Fibroblast of lung (primary cell): Measurements from ENCODE around the gene ADAMTS19. TPM values are rescaled to one million over a fixed set of nuclear protein-coding genes. Genes with fewer than 3 reads are reported as not detected.

Source experiments
- DNase-seq, 2 donors: peaks; one replicate each; pipeline versions ENCODE4 v3.0.0 to v3.0.0-alpha.2; 2010; ENCODE audit warnings: low read depth in 2 of 2
- H2AFZ ChIP-seq: 2 replicates; pipeline ENCODE4 v1.5.1; 2012; ENCODE audit warnings: low read length, control low read depth, inconsistent platforms
- H3K27ac ChIP-seq: 2 replicates; pipeline ENCODE4 v1.5.1; 2011; ENCODE audit warnings: low read length, control low read depth; ENCODE audit not compliant: insufficient read depth
- H3K27me3 ChIP-seq: 2 replicates; pipeline ENCODE4 v1.5.1; 2011; ENCODE audit warnings: mild to moderate bottlenecking, low read length; ENCODE audit not compliant: control insufficient read depth, insufficient read depth
- H3K36me3 ChIP-seq: 2 replicates; pipeline ENCODE4 v1.5.1; 2011; ENCODE audit warnings: low read length; ENCODE audit not compliant: control insufficient read depth, insufficient read depth
- H3K4me1 ChIP-seq: 2 replicates; pipeline ENCODE4 v1.5.1; 2011; ENCODE audit warnings: low read length; ENCODE audit not compliant: control insufficient read depth, insufficient read depth; ENCODE audit errors: extremely low read depth
- H3K4me2 ChIP-seq: 2 replicates; pipeline ENCODE4 v1.5.1; 2011; ENCODE audit warnings: low read length, control low read depth; ENCODE audit not compliant: insufficient read depth; ENCODE audit errors: extremely low read depth
- H3K4me3 ChIP-seq, 4 experiments: fragments of 200-600 bp in 1 of 4; sonication (generic) in 1 of 4; replicated peaks in 1 of 4; 2 replicates each; pipeline ENCODE4 v1.5.1; 2011 to 2016; ENCODE audit warnings: low read length in 4 of 4, low read depth in 3 of 4, mild to moderate bottlenecking in 3 of 4, control low read depth in 2 of 4, inconsistent platforms in 1 of 4, mixed read lengths in 1 of 4; ENCODE audit not compliant: insufficient read depth in 1 of 4; ENCODE audit errors: control extremely low read depth in 1 of 4
- H3K79me2 ChIP-seq: 2 replicates; pipeline ENCODE4 v1.5.1; 2012; ENCODE audit warnings: mild to moderate bottlenecking, low read length, inconsistent platforms; ENCODE audit not compliant: control insufficient read depth, insufficient read depth
- H3K9ac ChIP-seq: 2 replicates; pipeline ENCODE4 v1.5.1; 2011; ENCODE audit warnings: mild to moderate bottlenecking, low read length, control low read depth; ENCODE audit not compliant: insufficient read depth
- H3K9me3 ChIP-seq: 2 replicates; pipeline ENCODE4 v1.5.1; 2012; ENCODE audit warnings: low read depth, low read length; ENCODE audit not compliant: control insufficient read depth, insufficient read depth
- H4K20me1 ChIP-seq: 2 replicates; pipeline ENCODE4 v1.5.1; 2011; ENCODE audit warnings: low read length; ENCODE audit not compliant: control insufficient read depth, insufficient read depth; ENCODE audit errors: extremely low read depth
- CTCF ChIP-seq, 2 donors: IDR thresholded peaks in 1 of 2; conservative IDR thresholded peaks in 1 of 2; 1 replicate in 1 of 2; 2 replicates in 1 of 2; pipeline ENCODE4 v1.5.1; 2011 to 2012; ENCODE audit warnings: low read length in 2 of 2, control low read depth in 1 of 2, inconsistent platforms in 1 of 2, low read depth in 1 of 2, mild to moderate bottlenecking in 1 of 2
- EZH2 ChIP-seq: IDR thresholded peaks from 2 replicates; pipeline ENCODE4 v1.5.1; 2012; ENCODE audit warnings: low read length, control low read depth, mild to moderate bottlenecking; ENCODE audit errors: missing control alignments
- polyA plus RNA-seq, 2 donors: library from polyadenylated mRNA; depleted of rRNA in 1 of 2; stranded (reverse) in 1 of 2; unstranded in 1 of 2; fragments of >200 nt; gene quantifications; 2 replicates each; pipeline ENCODE4 v1.2.1, GENCODE V29; 2011 to 2012; ENCODE audit warnings: missing spikeins in 1 of 2
- total RNA-seq: library from RNA; depleted of rRNA; stranded (reverse); fragments of >200 nt; gene quantifications from 2 replicates; pipeline ENCODE4 v1.2.1, GENCODE V29; 2014

ADAMTS19 gene
- total and polyA plus RNA-seq, 2 donors (not counting 1 experiment from before 2014, with no cell fraction given): 0.09 to 0.33 TPM

DNA sequence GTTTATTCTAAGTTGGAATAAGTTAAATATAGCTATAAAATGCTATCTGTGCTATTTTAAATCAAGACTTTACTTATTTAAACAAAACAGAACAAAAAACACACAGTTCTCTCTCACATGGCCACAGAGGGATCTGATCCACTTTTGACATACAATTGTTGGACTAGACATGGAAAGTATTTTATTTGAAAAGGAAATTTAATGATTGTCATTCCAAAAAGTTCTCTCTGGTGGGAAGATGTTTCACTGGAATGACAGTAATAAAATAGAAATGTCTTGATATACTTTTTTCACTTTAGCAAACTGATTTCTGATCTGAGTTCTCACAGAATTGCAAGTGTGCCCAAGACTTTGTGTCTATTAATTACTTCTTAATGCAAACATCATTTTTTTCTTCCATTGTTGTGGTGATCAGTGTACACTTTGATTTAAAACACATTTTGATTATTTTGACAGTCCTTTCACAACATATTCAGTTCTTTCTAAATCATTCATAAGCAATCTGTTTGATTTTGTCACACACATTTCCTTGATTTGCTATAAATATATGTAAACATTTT is 257.7 kb downstream of the ADAMTS19 start:
- H4K20me1 ChIP-seq: no peaks in the 10 kb centered on the region
- H3K36me3 ChIP-seq: no peaks in the 10 kb centered on the region
- no peak overlapping the region for H3K4me2 ChIP-seq
- no peak overlapping the region for H3K4me3 ChIP-seq
- TF ChIP-seq CTCF (conservative IDR thresholded peaks at IDR 0.05 in 1 of 2, IDR thresholded peaks at IDR 0.05 in 1 of 2; ENCODE audit: low read depth in 1 of 2, low read length in 2 of 2) (no peak), EZH2 (no peak)
- H3K27ac ChIP-seq: no peak overlapping the region
- no peak overlapping the region for H3K9ac ChIP-seq
- H2AFZ ChIP-seq: no peak overlapping the region
- no peaks in the 10 kb centered on the region for H3K79me2 ChIP-seq
- no peak for DNase-seq
- H3K9me3 ChIP-seq: no peaks in the 10 kb centered on the region
- H3K4me1 ChIP-seq: no peaks in the 10 kb centered on the region
- no peaks in the 10 kb centered on the region for H3K27me3 ChIP-seq

GRCh38 chr5:129718471-129719090 is 258.5 kb downstream of the ADAMTS19 start:
- Histone ChIP-seq H3K79me2 (no peaks in the 10 kb centered on the region), H2AFZ (no peak overlapping the region), H3K27ac (no peak overlapping the region), H3K27me3 (no peaks in the 10 kb centered on the region), H3K9me3 (no peaks in the 10 kb centered on the region), H4K20me1 (no peaks in the 10 kb centered on the region), H3K4me2 (no peak overlapping the region), H3K4me3 (no peak overlapping the region), H3K36me3 (no peaks in the 10 kb centered on the region), H3K4me1 (no peaks in the 10 kb centered on the region), H3K9ac (no peak overlapping the region)
- peak in 1 of 2 donors; percentile 36 for DNase-seq
- TF ChIP-seq EZH2: no peak
- no peak for TF ChIP-seq CTCF (conservative IDR thresholded peaks at IDR 0.05 in 1 of 2, IDR thresholded peaks at IDR 0.05 in 1 of 2; ENCODE audit: low read depth in 1 of 2, low read length in 2 of 2)

GRCh38 chr5:129724222-129724621 is 264.1 kb downstream of the ADAMTS19 start:
- H3K4me3 ChIP-seq: no peak overlapping the region
- no peak for DNase-seq
- H3K79me2 ChIP-seq: no peaks in the 10 kb centered on the region
- H2AFZ ChIP-seq: no peak overlapping the region
- H3K4me1 ChIP-seq: no peaks in the 10 kb centered on the region
- no peak overlapping the region for H3K9ac ChIP-seq
- H3K27me3 ChIP-seq: no peaks in the 10 kb centered on the region
- no peaks in the 10 kb centered on the region for H4K20me1 ChIP-seq
- no peaks in the 10 kb centered on the region for H3K9me3 ChIP-seq
- H3K36me3 ChIP-seq: no peaks in the 10 kb centered on the region
- no peak overlapping the region for H3K4me2 ChIP-seq
- no peak overlapping the region for H3K27ac ChIP-seq
- TF ChIP-seq EZH2 (no peak), CTCF (conservative IDR thresholded peaks at IDR 0.05 in 1 of 2, IDR thresholded peaks at IDR 0.05 in 1 of 2; ENCODE audit: low read depth in 1 of 2, low read length in 2 of 2) (no peak)
